GM19023 (cell line): Measurements from ENCODE around the gene PDE6B.
"Not testable (repeated sequence)": the region's sequence is repeated elsewhere in the genome, so short reads cannot be mapped to it uniquely, and the experiment has no call there.

Experiments used
- ATAC-seq: cut with Tn5 transposase; IDR thresholded peaks from one replicate; pipeline ENCODE4 v1.9.1; 2021; ENCODE audit warnings: mild to moderate bottlenecking, moderate library complexity; ENCODE audit not compliant: unreplicated experiment

Gene PDE6B

GRCh38 chr4:635066-635835 lies 9.9 kb downstream of the PDE6B start:
- not testable (repeated sequence) for ATAC-seq

- ATAC-seq, result no peak
Observed at GRCh38 chr4:635851-636627, 10.7 kb downstream of the PDE6B start.

GRCh38 chr4:636628-637159 lies 11.3 kb downstream of the PDE6B start:
- no peak for ATAC-seq

- no peak for ATAC-seq
Observed at GRCh38 chr4:637536-638280, 12.3 kb downstream of the PDE6B start.

GRCh38 chr4:642366-642765 lies 17.0 kb downstream of the PDE6B start:
- not testable (repeated sequence) for ATAC-seq

- ATAC-seq, result no peak
Observed at GRCh38 chr4:646460-646859, 21.1 kb downstream of the PDE6B start.

- no peak for ATAC-seq
Observed at GRCh38 chr4:647481-647880, 22.1 kb downstream of the PDE6B start.

- ATAC-seq, result no peak
Observed at GRCh38 chr4:648579-649292, 23.4 kb downstream of the PDE6B start.

GRCh38 chr4:649293-649625 lies 23.9 kb downstream of the PDE6B start:
- no peak for ATAC-seq

GRCh38 chr4:649751-650310 lies 24.5 kb downstream of the PDE6B start:
- no peak for ATAC-seq

GRCh38 chr4:650461-650860 lies 25.1 kb downstream of the PDE6B start:
- no peak for ATAC-seq

- no peak for ATAC-seq
Observed at GRCh38 chr4:650951-651883, 25.8 kb downstream of the PDE6B start.

GRCh38 chr4:651884-652642 lies 26.7 kb downstream of the PDE6B start:
- ATAC-seq, result no peak

- no peak for ATAC-seq
Observed at GRCh38 chr4:653080-653821, 27.9 kb downstream of the PDE6B start.

- no peak for ATAC-seq
Observed at GRCh38 chr4:653831-654502, 28.6 kb downstream of the PDE6B start.

GRCh38 chr4:654503-654845 lies 29.1 kb downstream of the PDE6B start:
- ATAC-seq, result no peak

- no peak for ATAC-seq
Observed at GRCh38 chr4:654871-655463, 29.6 kb downstream of the PDE6B start.
